Measurements from ENCODE around the gene POMT1. TPM values are rescaled to one million over a fixed set of nuclear protein-coding genes. Genes with fewer than 3 reads are reported as not detected.

POMT1 gene
- total RNA-seq, 4 donors from 2014 or later: 18.7 to 23.5 (median 19.7) TPM

DNA sequence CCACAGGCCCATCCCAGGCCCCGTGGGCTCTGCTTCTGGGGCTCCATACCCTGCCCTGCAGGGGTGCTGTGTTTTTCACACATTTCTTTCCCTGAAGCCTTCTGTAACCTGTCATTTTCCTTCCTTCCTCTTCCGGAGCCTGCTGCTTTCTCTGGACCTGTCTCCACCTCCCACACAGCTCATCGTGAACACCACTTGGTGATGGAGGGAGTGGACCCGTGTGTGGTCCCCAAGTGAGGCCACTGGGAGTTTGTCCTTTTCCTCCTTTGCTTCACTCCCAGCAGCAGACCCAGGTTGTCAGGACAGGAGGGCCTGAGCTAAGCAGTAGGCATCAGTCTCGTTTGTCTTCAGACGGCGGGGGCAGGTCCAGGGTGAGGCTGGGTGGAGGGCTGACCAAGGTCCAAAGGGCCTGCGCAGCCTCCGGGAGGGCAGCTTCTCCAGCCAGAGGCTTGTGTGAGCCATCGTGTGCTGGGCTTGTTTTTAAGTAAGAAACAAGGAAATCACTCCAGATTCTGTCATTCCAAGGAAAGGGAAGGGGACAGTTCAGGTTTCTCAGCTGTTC is 5.8 kb upstream of the POMT1 start:
- ATAC-seq (ENCODE audit: low FRiP score): no peak
- TF ChIP-seq, protein P1, sequence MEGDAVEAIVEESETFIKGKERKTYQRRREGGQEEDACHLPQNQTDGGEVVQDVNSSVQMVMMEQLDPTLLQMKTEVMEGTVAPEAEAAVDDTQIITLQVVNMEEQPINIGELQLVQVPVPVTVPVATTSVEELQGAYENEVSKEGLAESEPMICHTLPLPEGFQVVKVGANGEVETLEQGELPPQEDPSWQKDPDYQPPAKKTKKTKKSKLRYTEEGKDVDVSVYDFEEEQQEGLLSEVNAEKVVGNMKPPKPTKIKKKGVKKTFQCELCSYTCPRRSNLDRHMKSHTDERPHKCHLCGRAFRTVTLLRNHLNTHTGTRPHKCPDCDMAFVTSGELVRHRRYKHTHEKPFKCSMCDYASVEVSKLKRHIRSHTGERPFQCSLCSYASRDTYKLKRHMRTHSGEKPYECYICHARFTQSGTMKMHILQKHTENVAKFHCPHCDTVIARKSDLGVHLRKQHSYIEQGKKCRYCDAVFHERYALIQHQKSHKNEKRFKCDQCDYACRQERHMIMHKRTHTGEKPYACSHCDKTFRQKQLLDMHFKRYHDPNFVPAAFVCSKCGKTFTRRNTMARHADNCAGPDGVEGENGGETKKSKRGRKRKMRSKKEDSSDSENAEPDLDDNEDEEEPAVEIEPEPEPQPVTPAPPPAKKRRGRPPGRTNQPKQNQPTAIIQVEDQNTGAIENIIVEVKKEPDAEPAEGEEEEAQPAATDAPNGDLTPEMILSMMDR (IDR thresholded peaks at IDR 0.05): no peak
- DNase-seq (ENCODE audit: low spot score): no peak

DNA sequence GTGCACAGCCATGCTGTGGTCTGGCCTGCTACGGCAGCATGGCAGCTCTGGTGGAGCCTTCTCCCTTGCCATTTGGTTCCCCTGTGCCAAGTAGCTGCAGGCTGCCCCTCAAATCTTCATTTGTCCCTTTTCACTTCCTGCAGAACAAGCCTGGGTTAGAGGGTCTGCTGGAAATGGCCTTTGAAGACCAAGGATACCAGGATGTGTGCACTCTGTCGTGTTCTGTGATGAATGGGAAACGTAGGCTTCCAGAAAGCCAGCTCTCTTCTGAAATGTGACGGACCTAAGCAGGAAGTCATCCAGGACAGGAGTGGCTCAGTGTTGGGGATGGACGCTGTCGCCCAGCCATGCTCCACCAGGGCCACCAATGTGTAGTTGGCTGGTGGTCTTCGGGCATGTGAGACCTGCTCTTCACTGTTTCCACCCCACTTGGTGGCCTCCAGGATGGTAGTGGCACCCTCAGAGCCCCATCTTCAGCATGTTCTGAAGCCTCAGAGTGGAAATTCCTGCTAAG is 3.4 kb upstream of the POMT1 start:
- ATAC-seq (ENCODE audit: low FRiP score): no peak
- TF ChIP-seq, protein P1 (IDR thresholded peaks at IDR 0.05): no peak
- DNase-seq (ENCODE audit: low spot score): no peak

DNA sequence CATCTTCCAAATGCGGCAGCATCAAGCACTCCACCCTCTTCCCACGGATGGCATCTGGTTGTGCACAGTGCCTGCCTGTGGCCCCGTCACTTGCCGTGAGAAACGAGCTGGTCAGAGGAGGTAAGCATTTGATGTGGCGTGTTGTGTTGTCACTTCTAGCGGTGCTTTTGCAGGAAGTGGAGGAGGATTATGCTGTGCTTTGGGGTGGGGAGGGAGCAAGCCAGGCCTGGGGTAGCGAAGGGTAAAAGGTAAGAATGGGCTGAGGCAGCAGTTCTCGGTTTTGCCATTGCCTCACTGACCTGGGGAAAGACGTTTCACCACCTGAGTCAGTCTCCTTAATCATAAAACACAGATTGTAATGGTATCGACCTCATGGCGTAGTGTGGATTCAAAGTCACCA is 2.3 kb upstream of the POMT1 start:
- ATAC-seq (ENCODE audit: low FRiP score) (no peak), DNase-seq (ENCODE audit: low spot score) (no peak)
- TF ChIP-seq, protein P1 (IDR thresholded peaks at IDR 0.05): no peak

DNA sequence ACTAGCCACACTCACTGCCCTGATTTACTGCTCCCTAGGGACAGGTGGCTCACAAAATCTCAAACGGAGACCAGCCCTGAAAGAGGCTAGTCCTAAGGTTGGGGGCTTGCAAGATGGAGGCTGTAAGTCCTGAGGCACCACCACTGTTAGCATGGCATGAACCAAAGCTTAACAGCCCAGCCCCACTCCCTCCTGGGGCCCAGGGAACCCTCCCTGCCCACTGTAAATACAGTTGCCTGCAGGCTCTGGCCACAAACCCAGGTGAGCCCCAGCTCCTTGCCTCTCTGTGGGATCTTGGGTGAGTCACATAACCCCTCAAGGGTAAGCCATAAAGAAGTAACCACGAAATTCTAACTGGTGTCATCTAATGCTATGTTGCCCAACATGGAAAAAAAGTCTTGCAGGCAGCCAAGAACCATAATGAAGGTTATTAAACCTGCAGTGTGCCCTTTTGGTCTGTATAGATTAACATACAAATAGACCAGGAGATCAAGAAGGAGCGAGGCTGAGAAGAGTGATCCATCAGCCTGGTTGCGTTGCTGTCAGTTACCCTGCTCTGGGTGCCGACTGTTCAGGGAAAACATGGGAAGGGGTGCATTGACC is 1.7 kb upstream of the POMT1 start:
- no peak for DNase-seq (ENCODE audit: low spot score)
- ATAC-seq (ENCODE audit: low FRiP score): no peak
- TF ChIP-seq, protein P1 (IDR thresholded peaks at IDR 0.05): no peak

DNA sequence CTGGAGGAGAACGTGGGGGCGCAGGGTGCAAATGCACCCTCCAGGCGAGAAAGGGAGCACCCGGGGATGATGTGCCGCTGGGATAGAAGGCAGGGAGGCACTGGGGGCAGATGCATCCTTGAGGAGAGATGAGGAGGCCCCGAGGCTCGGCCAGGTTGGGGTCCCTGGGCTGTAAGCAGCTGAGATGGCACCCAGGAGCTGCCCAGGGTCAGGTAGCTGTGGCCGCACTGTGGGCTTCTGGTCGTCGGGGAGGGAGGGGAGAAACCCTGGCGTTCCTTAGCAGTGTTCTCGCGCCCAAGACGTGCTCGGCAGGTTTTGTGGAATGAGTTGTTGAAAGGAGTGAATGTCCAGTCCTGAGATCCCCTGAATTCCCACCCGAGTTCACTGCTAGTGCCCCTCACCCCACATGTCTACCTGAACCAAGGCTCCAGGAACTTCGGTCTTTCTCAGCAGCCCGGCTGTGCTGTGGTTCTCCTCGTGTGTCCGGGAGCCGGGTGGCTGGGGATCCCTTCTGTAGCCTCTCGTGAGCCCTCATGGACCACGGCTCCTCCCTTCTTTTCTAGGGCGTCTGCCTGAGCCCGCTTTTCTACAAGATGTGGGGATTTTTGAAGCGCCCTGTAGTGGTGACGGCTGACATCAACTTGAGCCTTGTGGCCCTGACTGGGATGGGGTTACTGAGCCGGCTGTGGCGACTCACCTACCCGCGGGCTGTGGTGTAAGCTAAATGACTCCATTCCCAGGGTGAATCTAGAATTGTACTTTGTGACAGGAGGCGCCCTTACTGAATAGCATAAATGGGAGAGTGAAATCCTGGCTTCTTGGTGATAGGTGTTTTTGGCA is 1.1 kb downstream of the POMT1 start:
- ATAC-seq (ENCODE audit: low FRiP score) (no peak), DNase-seq (ENCODE audit: low spot score) (no peak)
- TF ChIP-seq, protein P1 (IDR thresholded peaks at IDR 0.05): no peak

DNA sequence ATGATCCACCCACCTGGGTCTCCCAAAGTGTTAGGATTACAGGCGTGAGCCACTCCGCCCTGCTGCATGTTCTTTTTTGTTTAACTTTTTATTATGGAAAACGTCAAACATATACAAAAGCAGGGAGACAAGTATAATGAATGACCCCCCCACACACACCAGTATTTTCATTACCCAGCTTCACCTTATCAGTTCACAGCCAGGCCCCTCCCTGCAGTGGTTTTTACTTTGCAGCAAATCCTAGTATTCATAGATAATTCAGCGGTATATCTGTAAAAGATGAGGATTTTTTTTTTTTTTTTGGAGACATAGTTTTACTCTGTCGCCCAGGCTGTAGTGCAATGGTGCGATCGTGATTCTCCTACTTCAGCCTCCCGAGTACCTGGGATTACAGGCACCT is 2.3 kb downstream of the POMT1 start:
- DNase-seq (ENCODE audit: low spot score): no peak
- no peak for ATAC-seq (ENCODE audit: low FRiP score)
- TF ChIP-seq, protein P1 (IDR thresholded peaks at IDR 0.05): no peak

All from omental fat pad (tissue), 4 donors.